ENCODE data around the gene UBE2E1. TPM values are rescaled to one million over a fixed set of nuclear protein-coding genes. Genes with fewer than 3 reads are reported as not detected.

The UBE2E1 gene
- total RNA-seq (2014; rRNA removed; shearing (Covaris generic)) (49.3 and 65.3 TPM in 2 replicates), polyA plus RNA-seq (2016; fragmentation: Nextera tagmentation; extraction: Ambion mirVana) (9.0 and 10.1 TPM in 2 replicates)

DNA sequence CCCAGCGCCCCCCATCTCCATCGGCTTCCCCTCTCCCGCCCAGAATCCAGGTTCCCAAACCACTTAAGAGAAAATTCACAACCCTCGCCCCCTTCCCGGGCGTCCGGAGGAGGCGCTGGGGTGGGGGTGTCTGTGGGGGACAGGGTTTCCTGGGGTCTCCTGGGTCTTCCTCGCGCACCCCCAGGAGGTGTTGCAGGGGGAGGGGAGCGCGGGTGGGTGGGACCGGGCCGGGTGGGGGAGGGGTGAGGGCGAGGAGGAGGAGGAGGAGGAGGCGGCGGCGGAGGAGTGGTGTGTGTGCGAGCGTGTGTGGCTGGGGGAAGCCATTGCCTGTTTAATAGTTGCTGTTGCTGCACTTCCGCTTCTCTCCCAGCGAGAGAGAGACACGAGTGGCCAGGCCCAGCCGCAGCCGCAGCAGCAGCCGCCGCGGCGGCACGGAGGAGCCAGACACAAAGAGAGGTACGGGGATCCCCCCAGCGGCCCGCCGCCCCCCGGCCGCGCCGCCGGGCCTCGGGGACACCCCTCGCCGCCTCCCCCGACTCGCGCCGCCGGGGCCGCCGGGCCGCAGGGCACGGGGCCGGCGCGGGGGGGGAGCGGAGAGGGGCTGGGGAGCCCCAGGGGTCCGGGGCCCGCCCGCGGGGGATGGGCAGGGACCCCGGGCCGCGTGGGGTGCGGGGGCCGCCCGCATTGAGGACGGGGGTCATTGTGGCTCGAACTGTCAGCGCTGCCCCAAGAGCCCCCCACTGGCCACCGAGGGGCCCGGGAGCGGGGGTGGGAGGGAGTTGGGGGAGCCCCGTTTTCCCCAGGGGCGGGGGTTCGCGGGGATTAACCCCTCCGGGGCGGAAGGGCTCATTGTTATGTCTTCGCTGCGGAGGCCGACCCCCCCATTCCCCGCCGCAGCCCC lies at the start of gene UBE2E1:
UBE2E1 (plus strand) TSS at position 323 of the 901 bp plus-strand sequence. CDS start 1,315 bp downstream, outside the sequence.
- 0 to 2% methylated on average over 15 to 59 of the region's 82 CpGs for WGBS, 2 experiments (ENCODE audit: low coverage in 1 of 2, low lambda C conversion rate in 2 of 2, missing lambda C conversion rate in 2 of 2)
- in situ Hi-C loops (cut with MboI): no loop called here
- no peaks in the 10 kb centered on the region for H3K27me3 ChIP-seq (replicated peaks; ENCODE audit: insufficient read depth)
- H3K4me1 ChIP-seq (ENCODE audit: insufficient read depth): peaks cover 17% of the 10 kb centered on the region
- peak; percentile 87 for DNase-seq
- H3K9me3 ChIP-seq (ENCODE audit: low read depth): no peaks in the 10 kb centered on the region
- peak within 1 kb of the TSS; percentile 34; the same call in 1 of the 2 replicates for H3K27ac ChIP-seq
- peak within 1 kb of the TSS; percentile 93 for H2AFZ ChIP-seq
- H3K4me3 ChIP-seq: peak within 1 kb of the TSS; percentile 81
- no peaks in the 10 kb centered on the region for H3K36me3 ChIP-seq (ENCODE audit: low read depth)
- no peaks in the 10 kb centered on the region for H3K9me2 ChIP-seq (ENCODE audit: insufficient read depth)
- peak within 1 kb of the TSS; percentile 83 for H3K9ac ChIP-seq
- no peak for TF ChIP-seq EZH2phosphoT487 (IDR thresholded peaks at IDR 0.05; ENCODE audit: insufficient read depth, low read depth)
- TF ChIP-seq EZH2 (IDR thresholded peaks at IDR 0.05; ENCODE audit: insufficient read depth, poor library complexity, severe bottlenecking): no peak
- peaks cover 40% of the 10 kb centered on the region for H3F3A ChIP-seq (ENCODE audit: insufficient read depth)
- H3K4me2 ChIP-seq (ENCODE audit: unreplicated experiment): peak within 1 kb of the TSS; percentile 89
- H3K79me2 ChIP-seq (ENCODE audit: insufficient read depth): peaks cover 35% of the 10 kb centered on the region
- H4K20me1 ChIP-seq (ENCODE audit: insufficient read depth): no peaks in the 10 kb centered on the region

DNA sequence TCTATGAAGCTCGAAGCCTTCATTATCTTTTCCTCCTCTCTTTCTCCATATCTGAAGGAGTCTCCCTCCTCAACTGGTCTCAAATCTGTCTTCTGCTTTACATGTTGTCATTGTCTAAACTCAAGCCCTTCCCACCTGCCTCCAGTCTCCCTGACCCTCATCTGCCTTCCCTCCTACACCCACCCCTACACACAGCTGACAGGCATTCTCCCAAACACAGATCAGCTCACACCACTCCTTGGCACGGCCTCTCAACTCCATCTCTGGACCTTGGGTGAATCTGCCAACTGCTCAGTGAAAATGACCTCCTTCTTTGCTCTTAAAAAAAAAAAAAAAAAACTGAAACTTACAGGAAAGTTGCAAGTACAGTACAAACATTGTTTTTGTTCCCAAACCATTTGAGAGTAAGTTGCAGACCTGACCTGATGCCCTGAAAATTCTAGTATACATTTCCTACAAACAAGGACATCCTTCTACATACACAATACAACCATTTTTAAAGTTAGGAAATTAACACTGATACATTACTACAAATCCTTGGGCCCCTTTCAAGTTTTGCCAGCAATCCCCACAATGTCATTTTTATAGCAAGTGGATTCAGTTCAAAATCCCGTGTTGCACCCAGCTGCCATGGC lies 49.4 kb upstream of the UBE2E1 start:
- H3K27ac ChIP-seq: no peak overlapping the region
- DNase-seq: no peak
- H2AFZ ChIP-seq: no peak overlapping the region
- H3F3A ChIP-seq (ENCODE audit: insufficient read depth): no peaks in the 10 kb centered on the region
- no peaks in the 10 kb centered on the region for H3K36me3 ChIP-seq (ENCODE audit: low read depth)
- no peaks in the 10 kb centered on the region for H3K4me1 ChIP-seq (ENCODE audit: insufficient read depth)
- no peak overlapping the region for H3K9ac ChIP-seq
- in situ Hi-C loops (cut with MboI): no loop called here
- 70 to 75% methylated on average over 3 of the region's 3 CpGs for WGBS, 2 experiments (ENCODE audit: low coverage in 1 of 2, low lambda C conversion rate in 2 of 2, missing lambda C conversion rate in 2 of 2)
- H3K9me2 ChIP-seq (ENCODE audit: insufficient read depth): no peaks in the 10 kb centered on the region
- TF ChIP-seq EZH2phosphoT487 (IDR thresholded peaks at IDR 0.05; ENCODE audit: insufficient read depth, low read depth) (no peak), EZH2 (IDR thresholded peaks at IDR 0.05; ENCODE audit: insufficient read depth, poor library complexity, severe bottlenecking) (no peak)
- no peaks in the 10 kb centered on the region for H3K27me3 ChIP-seq (replicated peaks; ENCODE audit: insufficient read depth)
- H3K9me3 ChIP-seq (ENCODE audit: low read depth): no peaks in the 10 kb centered on the region
- H3K4me2 ChIP-seq (ENCODE audit: unreplicated experiment): no peak overlapping the region
- no peaks in the 10 kb centered on the region for H3K79me2 ChIP-seq (ENCODE audit: insufficient read depth)
- H3K4me3 ChIP-seq: no peak overlapping the region
- H4K20me1 ChIP-seq (ENCODE audit: insufficient read depth): no peaks in the 10 kb centered on the region

DNA sequence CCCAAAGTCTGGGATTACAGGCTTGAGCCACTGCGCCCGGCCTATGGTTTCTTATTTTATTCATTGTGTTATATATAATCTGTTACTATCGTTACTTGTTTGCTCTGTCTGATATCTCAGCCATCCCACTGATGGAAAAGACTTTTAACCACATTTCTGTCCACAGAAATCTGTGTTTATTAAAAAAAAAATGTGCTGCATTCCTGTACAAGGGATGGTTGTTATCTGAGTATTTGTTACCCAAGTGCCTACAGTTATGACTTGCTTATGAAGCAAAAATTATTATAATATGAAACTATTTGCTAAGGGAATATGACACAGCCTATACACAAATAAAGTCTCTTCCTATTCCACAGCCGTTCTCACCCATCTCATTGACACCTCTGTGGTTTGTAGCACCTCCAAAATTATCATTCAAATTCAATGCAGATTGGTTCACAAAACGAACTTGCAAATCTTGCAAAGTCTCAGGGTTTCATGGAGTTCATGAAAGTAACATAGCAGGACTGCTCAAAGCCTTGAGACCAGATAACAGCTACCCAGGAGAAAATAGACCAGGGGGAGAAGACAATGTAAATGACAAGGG lies 47.4 kb upstream of the UBE2E1 start:
- Histone ChIP-seq H3K9me3 (ENCODE audit: low read depth) (no peaks in the 10 kb centered on the region), H4K20me1 (ENCODE audit: insufficient read depth) (no peaks in the 10 kb centered on the region), H3K4me2 (ENCODE audit: unreplicated experiment) (no peak overlapping the region), H3K4me3 (no peak overlapping the region), H3K36me3 (ENCODE audit: low read depth) (no peaks in the 10 kb centered on the region), H3K4me1 (ENCODE audit: insufficient read depth) (peaks cover 9% of the 10 kb centered on the region; the same call in 1 of the 2 replicates), H3K27ac (no peak overlapping the region), H3K9ac (no peak overlapping the region), H3K9me2 (ENCODE audit: insufficient read depth) (no peaks in the 10 kb centered on the region), H2AFZ (no peak overlapping the region), H3F3A (ENCODE audit: insufficient read depth) (no peaks in the 10 kb centered on the region), H3K79me2 (ENCODE audit: insufficient read depth) (no peaks in the 10 kb centered on the region), H3K27me3 (replicated peaks; ENCODE audit: insufficient read depth) (no peaks in the 10 kb centered on the region)
- DNase-seq: no peak
- TF ChIP-seq EZH2 (IDR thresholded peaks at IDR 0.05; ENCODE audit: insufficient read depth, poor library complexity, severe bottlenecking) (no peak), EZH2phosphoT487 (IDR thresholded peaks at IDR 0.05; ENCODE audit: insufficient read depth, low read depth) (no peak)
- in situ Hi-C loops (cut with MboI): no loop called here
- 82 to 83% methylated on average over 5 of the region's 5 CpGs for WGBS, 2 experiments (ENCODE audit: low coverage in 1 of 2, low lambda C conversion rate in 2 of 2, missing lambda C conversion rate in 2 of 2)

DNA sequence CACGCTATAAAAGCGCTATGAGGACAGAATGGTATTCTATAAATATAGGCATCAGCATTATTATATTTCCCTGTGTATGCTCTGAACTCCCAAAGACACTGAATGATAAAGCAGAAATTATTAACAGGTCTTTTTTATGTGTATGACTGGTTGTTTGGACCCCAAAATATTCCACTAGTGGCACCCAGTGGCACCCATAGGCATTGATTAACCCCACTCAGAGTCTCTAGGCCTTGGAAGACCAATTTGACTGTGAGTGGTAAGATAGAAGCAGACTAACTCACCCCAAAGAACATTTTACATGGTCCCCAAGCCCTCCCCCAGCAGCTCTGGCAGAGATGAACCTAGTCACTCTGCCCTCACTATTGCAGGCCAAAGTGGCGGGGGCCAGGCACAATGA lies 45.4 kb upstream of the UBE2E1 start:
- Histone ChIP-seq H3K4me1 (ENCODE audit: insufficient read depth) (peaks cover 10% of the 10 kb centered on the region; the same call in 1 of the 2 replicates), H3K36me3 (ENCODE audit: low read depth) (no peaks in the 10 kb centered on the region), H2AFZ (no peak overlapping the region), H3K27me3 (replicated peaks; ENCODE audit: insufficient read depth) (no peaks in the 10 kb centered on the region), H3K79me2 (ENCODE audit: insufficient read depth) (no peaks in the 10 kb centered on the region), H4K20me1 (ENCODE audit: insufficient read depth) (no peaks in the 10 kb centered on the region), H3F3A (ENCODE audit: insufficient read depth) (no peaks in the 10 kb centered on the region), H3K4me2 (ENCODE audit: unreplicated experiment) (no peak overlapping the region), H3K27ac (no peak overlapping the region), H3K9me3 (ENCODE audit: low read depth) (no peaks in the 10 kb centered on the region), H3K9me2 (ENCODE audit: insufficient read depth) (no peaks in the 10 kb centered on the region), H3K9ac (no peak overlapping the region), H3K4me3 (no peak overlapping the region)
- in situ Hi-C loops (cut with MboI): no loop called here
- DNase-seq: no peak
- WGBS, 2 experiments (ENCODE audit: low coverage in 1 of 2, low lambda C conversion rate in 2 of 2, missing lambda C conversion rate in 2 of 2): 98 to 99% methylated on average over 3 of the region's 3 CpGs
- TF ChIP-seq EZH2phosphoT487 (IDR thresholded peaks at IDR 0.05; ENCODE audit: insufficient read depth, low read depth): no peak
- TF ChIP-seq EZH2 (IDR thresholded peaks at IDR 0.05; ENCODE audit: insufficient read depth, poor library complexity, severe bottlenecking): no peak

All from GM23248 (cell line).